ENCODE results near the gene SERPINA10.

Gene SERPINA10, protein sequence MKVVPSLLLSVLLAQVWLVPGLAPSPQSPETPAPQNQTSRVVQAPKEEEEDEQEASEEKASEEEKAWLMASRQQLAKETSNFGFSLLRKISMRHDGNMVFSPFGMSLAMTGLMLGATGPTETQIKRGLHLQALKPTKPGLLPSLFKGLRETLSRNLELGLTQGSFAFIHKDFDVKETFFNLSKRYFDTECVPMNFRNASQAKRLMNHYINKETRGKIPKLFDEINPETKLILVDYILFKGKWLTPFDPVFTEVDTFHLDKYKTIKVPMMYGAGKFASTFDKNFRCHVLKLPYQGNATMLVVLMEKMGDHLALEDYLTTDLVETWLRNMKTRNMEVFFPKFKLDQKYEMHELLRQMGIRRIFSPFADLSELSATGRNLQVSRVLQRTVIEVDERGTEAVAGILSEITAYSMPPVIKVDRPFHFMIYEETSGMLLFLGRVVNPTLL

DNA sequence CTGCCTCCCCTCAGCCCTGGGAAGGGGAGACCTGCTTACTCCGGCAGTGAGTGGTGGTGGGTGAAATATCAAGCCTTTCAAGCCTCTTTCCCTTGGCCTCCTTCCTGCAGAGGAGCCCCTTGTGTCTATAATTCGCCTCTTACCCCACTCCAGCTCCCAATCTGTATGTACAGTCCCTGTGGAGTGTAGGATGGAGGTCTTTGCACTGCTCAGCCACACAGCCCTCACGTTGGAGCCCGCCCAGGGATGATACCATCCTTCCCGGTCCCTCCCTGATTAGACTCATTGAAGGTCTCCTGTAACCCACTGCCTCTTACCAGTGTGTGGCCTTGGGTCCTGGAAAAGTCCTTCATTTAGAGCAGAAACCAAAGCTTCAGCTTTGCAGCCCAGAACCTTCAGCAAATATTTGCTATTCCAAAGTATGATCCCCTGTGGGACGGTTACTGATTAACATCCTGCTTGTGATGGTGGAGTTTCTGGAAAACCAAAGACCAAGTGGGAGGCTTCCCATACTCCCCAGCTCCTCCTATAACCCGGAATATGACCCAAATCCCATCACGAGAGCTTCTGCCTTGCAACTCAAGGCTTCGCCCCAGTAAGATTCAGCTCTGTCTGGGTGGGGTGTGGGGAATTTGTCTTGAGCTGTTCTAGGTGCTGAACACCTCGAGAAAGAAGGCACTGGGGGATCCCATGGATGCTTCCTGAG lies at the start of gene SERPINA10:
TSS of gene SERPINA10 (minus strand) at position 397 of the 706 bp plus-strand sequence. CDS start 2,675 bp downstream, outside the sequence.
- no peak for DNase-seq

DNA sequence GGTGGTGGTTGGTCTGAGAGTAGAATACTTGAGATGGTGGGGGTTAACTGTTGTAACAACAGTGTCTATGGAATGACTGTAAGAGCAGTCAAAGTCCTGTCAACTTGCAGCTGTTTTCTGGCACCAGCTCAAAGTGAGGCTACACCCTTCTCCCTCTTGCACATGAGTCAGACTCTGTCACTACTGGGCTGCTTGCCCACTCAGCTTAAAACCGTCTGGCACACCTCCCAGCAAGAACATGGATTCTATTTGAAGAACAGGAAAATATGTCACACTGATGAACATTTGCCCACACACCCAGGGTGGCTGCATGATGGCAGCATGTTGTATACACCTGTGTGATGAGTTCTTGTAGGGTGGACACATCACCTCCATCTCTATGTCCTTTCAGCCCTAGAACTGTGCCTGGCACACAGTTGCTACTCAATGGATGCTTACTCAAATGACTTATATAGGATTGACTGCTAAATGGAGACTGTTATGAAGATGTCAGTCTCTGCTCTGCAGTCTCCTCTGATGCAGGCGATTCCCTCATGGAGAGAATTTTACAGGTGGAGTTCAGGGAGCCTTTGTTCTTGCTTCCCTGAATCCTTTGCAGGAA lies 49.4 kb upstream of the SERPINA10 start:
- DNase-seq = peak; percentile 16

DNA sequence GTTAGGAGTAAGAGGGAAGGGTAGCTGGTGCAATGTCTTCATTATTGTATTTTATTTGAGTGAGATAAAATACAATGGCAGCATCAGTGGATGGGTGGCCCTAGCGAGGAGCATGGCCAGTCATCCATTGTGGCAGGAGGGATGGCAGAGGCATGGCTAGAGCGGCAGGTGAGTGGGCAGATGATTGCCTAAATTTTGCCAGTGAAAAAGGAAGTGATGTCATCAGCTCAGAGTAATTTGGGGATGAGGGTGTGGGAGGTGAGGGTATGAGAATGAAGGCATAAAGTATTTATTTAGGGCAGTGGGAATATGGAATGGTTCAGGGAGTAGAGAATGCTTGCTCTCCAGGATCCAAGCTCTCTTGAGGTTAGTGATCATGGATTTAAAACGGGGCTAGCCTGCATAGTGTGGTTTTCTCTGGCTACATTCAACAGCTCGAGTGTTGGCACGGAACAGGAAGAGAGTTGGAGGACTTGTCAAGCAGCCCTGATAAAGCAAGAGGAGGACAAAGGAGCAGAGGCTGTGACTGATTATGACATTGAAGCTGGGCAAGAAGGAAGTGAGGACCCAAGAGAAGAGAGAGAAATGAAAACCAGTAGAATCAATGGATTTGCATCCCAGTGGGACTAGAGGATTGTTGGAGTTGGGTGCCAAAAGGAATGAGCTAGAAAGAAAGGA lies 48.7 kb upstream of the SERPINA10 start:
- no peak for DNase-seq

DNA sequence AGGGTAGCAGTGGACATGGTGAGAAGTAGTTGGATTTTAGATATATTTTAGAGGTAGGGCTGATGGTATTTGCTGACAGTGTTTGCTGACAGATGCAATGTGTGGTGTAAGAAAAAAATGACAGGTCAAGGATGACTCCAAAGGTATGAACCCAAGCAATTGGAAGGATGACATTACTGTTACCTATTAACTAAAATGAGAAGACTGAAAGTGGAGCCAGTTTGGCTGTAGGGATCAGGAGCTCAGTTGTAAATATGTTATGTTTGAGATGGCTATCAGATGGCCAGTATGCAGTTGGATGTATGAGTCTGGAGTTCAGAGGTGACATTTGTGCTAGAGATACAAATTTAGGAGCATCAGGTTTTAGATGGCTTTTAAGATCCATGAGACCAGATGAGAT lies 47.5 kb upstream of the SERPINA10 start:
- no peak for DNase-seq

DNA sequence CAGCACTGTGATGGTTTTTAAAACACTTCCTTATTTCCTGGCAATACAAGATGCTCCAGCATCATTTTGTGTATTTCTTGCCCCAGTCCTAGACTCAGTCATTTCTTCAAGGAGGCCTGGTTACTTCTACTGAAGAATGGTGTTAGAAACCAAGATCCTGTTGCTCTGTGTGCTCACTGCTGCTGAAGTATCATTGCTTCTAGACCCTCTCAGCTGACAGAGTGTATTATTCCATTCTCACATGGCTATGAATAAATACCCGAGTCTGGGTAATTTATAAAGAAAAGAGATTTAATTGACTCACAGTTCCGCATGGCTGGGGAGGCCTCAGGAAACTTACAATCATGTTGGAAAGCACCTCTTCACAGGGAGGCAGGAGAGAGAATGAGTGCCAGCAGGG lies 45.0 kb upstream of the SERPINA10 start:
- no peak for DNase-seq

DNA sequence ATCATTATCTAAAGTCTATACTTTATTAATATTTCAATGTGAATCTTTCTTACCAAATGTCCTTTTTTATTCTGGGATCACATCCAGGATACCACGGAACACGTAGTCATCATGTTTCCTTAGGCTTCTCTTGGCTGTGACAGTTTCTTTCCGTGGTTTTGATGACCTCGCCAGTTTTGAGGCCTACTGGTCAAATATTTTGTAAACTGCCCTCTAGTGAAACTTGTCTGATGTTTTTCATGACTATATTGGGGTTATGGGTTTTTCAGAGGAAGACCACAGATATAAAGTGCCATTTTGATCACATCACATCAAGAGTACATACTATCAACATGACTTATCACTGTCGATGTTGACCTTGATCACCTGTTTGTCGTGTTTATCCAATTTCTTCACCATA lies 44.2 kb upstream of the SERPINA10 start:
- DNase-seq = no peak

DNA sequence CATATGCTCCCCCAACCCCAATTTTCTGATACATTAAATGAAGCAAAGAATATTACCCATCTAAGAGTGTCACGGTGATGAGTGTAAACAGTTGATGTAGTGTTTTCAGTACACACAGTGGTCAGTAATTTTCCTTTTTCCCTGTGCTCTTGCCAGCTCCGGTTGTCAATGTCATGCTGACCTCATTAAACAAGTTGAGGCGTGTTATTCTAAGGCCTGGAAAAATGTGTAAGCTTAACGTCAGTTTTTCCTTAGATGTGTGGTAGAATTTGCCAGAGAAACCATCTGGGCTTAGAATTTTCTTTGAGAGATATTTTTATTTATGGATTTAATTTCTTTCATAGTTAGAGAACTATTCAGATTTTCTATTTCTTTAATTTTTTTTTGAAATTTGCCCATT lies 41.8 kb upstream of the SERPINA10 start:
- DNase-seq = no peak

DNA sequence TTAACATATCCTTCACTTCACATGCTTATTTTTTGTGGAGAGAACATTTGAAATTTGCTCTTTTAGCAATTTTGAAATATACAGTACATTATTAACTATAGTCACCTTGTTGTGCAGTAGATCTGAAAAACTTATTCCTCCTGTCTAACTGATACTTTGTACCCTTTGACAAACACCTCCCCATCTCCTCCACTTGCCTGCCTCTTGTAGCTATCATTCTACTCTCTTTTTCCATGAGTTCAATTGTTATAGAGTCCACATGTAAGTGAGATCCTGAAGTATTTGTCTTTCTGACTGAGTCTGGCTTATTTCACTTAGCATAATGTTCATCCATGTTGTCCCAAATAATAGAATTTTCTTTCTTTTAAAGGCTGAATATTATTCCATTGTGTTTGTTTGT lies 39.5 kb upstream of the SERPINA10 start:
- DNase-seq = no peak

DNA sequence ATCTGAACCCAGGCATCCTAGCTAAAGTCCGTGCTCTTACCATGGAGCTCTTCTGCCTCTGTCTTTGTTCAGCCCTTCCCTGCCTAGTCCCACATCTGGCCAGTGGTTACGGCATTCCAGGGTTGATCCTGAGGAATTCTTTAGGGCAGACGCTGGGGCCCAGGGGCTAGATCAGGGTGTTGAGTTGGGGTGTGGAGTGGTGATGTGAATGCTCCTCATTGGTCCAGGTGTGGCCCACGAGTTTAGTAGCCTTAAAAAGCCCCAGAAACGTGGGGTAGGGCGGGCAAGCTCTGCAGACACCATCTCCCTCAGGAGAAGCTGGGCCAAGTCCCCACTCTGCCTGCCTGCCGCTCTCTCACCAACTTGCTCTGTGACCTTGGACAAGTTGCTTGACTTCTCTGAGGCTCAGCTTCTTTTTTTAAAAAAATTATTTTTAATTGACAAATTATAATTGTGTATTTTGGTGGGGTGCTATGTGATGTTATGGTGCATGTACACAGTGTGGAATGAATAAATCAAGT lies 39.1 kb upstream of the SERPINA10 start:
- DNase-seq = no peak

DNA sequence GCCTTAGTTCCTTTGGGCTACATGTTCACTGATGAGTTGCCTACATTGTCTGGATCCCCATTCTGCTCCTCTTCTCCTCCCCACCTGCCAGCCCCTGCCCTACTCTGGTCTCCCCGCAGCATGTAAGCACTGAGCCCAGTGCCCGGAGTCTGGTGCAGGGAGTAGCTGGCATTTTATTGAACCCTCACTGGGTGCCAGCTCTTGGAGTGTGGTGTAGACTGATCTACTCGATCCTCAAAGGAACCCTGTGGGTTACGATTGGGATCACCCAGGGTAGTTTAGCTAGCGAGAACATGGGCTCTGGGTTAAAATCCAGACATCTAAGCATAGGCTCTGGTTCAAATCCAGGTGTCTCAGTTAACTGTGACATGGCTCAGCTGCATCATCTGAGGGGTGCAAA lies 38.4 kb upstream of the SERPINA10 start:
- DNase-seq = no peak

DNA sequence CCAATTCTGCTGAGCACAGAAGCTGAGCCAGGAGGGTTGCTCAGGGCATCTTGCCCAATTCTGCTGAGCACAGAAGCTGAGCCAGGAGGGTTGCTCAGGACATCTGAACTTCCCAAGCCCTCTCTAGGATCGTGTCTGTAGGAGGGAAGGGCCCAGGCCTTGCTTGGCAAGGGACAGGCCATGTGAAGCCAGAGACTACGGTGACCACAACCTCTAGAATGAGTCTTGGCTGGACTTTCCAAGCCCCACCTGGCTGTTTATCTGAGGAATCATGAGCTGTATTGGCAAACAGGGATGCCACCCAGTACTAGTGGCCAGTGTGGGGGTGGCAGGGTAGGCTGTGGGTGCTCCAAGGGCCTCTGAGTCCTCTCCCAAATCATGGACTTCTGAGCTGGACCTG lies 37.8 kb upstream of the SERPINA10 start:
- DNase-seq = no peak

DNA sequence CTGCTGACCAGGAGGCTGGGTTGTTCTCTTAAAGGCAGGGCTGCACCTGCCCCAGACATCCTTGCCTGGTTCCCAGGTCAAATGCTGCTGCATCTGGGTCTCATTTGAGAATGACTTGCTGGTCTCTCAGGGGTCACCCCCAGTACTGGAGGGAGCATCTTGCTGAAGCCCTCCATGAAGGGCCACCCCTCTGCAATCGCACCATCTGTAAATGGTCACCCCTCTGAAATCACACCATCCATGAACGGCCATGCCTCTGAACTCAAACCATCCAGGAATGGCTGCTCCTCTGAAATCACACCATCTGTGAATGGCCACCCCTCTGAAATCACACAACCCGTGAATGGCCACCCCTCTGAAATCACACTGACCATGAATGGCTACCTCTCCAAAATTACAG lies 37.4 kb upstream of the SERPINA10 start:
- no peak for DNase-seq

DNA sequence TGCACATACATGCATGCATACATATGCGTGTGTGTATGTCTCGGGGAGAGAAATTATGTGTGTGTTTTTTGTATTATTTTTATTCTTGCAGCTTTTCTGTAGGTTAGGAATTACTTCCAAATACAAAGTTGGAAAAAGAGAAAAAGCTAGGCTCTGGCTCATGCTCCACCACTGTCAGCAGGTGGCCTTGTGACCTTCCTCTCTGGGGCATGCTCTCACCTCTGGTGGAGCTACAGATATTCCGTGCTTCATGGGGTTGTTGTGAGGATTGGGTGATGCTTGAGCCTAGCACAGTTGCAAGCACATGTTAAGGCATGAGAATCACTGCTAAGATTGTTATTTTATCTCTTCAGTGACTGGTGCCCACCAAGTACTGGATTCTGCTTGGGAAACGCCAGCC lies 36.8 kb upstream of the SERPINA10 start:
- DNase-seq = no peak

DNA sequence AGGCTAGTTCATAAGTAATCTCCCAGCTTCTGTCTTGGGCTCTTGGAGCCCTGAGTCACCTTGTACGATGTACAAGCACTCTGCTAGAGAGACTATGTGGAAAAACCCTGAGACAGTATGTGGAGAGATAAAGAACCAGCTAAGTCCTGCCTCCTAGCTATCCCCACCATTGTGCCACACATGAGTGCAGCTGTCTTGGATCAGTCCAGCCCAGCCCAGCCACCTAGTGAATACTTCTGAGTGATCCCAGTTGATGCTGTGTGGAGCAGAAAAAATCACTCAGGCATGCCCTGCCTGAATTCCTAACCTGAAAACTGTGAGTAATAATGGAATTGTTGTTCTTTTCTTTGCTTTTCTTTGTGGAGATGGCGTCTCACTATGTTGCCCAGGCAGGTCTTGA lies 35.1 kb upstream of the SERPINA10 start:
- DNase-seq = no peak

DNA sequence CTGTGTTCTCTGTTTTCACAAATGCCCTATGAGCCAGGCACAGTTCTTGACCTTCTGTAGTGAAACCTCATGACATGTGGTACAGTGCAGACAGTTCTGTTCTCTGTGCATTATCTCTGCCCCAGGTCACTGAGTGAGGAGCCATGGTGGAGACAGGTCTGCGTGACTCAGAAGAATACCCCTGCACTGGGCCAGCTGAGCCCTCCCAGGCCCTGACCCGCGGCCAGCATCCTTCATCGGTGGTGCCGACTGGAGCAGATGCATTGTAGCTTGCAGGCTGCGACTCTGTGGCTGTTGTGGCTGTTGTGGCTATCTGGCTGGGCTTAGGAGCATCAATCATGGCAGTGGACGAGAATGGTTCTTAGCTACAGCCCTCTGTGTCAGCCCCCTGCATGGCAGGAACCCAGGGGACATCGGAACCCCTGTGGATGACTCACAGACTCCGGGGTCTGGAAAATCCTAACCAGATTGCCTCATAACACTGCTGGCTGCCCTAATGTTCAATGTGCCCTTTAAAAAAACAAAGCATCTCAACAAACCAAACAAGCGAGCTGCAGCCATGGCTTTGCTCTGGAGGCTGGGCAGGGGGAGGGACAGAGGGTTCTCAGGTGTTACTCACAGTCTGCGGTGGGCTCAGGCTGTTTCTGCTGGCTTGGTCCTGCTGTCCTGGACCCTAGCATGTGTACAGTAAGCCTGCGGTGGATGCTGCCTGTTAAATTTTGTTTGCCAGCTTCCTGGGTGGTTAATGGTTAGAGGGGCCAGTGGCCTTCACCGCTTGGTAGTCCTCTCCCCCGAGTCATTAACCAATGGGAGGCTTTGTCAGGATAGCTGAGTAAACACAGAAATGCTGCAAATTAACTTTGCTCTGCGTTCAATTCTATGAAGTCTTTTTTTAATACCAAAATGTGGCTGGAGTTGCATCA lies 29.8 kb upstream of the SERPINA10 start, which contains the start of gene SERPINA6:
TSS of gene SERPINA6 (minus strand) at position 689 of the 923 bp plus-strand sequence. CDS start 8,688 bp downstream, outside the sequence.
- DNase-seq = no peak

DNA sequence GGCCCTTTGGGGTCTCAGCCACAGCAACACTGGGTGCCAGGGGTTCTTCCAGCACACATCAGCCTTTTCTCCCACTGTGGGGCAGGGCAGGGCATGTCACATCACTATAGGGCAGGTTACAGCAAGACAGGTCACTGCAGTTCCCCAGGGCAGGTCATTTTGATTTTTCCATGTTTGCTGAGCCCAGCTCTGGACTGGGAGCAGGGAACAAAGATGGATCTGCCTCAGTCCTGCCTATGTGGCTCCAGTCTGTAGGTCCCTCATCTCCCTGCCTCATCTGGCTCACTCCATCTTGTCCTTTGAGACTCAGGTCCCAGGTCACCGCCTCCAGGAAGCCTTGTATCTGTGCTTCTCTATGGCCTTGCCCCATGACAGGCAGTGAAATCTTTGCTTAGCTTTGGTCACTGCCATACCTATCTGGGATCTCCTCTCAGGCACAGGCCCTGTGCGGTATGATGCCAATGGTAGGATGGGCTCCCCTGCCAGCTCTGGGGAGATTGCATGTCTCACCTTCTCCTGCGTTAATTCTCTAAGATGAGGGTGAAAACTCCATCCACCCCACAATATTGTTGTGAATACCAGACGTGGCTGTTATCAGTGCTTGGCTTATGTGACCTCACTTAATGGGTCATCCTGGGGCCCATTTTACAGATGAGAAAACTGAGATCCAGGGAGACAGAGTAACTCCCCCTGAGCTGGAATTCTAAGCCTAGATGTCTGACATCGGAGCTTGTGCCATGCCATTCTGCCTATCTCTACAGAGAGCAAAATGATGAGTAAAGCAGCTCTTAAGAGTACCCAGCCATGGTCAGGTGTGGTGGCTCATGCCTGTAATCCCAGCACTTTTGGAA lies 28.6 kb upstream of the SERPINA10 start:
- no peak for DNase-seq

DNA sequence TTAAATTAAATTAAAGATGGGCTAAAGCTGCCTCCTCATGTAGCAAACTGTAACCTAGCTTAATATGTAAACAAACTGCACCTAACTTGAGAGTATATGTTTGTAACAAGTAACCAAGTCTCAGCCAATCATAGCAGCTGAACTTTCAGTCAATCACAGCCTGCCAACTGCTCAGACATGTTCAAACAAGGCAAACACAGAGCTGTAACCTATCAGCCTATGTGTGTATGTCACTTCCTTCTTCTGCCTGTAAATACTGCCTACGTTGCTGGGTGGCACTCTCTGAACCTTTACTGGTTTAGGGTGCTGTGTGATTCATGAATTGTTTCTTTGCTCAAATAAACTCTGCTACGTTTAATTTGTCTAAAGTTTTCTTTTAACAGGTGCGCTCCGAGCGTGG lies 27.2 kb upstream of the SERPINA10 start:
- no peak for DNase-seq

DNA sequence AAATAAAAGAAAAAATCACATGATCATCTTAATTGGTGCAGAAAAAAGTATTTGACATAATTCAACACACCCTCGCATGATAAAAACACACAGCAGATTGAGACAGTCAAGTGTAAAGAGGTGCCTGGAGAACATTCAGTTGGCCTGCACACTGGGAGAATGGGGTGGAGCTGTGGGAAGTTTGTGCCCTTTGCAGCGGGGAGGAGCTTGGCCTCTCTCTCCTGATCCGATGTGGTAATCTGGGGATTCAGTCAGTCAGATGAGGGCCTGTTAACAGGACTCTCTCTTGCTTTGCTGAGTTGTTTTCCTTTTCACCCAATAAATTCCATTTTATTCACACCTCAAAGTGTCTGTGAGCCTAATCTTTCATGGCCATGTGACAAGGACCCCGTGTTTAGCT lies 24.2 kb upstream of the SERPINA10 start:
- DNase-seq = no peak

DNA sequence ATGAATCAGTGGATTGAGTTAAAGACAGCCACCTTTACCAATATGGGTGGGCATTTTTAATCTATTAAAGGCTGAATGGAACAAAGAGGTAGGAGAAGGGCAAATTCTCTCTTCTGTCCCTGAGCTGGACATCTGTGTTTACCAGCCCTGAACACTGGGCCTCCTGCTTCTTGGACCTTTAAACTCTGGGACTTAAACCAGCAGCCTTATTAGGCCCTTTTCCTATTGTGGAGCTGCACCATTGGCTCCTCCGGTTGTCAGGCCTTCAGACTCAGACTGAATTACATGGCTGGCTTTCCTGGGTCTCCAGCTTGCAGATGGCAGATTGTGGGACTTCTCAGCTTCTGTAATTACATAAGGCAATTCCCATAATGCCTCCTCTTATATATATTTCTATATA lies 23.6 kb upstream of the SERPINA10 start:
- no peak for DNase-seq

DNA sequence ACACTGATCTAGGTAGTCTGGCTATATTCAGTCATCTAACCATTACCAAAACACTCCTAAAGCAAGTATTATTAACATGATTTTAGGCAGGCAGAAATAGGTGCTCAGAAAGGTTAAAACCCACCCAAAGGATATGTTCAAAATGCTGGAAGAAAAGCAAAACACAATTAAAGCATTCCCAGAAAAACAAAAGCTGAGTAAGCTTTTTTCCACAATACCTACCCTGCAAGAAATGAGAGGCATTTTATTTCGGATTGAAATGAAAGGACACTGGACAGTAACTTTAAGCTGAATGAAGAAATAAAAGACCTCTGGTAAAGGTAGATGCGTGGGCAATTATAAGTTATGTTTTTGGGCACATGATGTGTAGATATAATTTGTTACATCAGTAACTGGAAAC lies 21.8 kb upstream of the SERPINA10 start:
- DNase-seq = no peak
